Mesothelial cell of epicardium (in vitro differentiated cells): Measurements from ENCODE around the gene SLC1A7. TPM values are rescaled to one million over a fixed set of nuclear protein-coding genes. Genes with fewer than 3 reads are reported as not detected.

ENCODE experiments used
- DNase-seq, 2 experiments: peaks; one replicate each; pipeline ENCODE4 v3.0.0; 2021; ENCODE audit warnings: low spot score in 2 of 2; ENCODE audit not compliant: unreplicated experiment in 2 of 2
- H3K27ac Mint-ChIP-seq: 2 replicates; pipeline ENCODE4 v1.8.0; 2021; ENCODE audit warnings: mixed read lengths
- H3K27me3 Mint-ChIP-seq: 2 replicates; pipeline ENCODE4 v1.8.0; 2021; ENCODE audit warnings: low read depth, mixed read lengths
- H3K36me3 Mint-ChIP-seq: 2 replicates; pipeline ENCODE4 v1.8.0; 2021; ENCODE audit warnings: mixed read lengths
- H3K4me1 Mint-ChIP-seq: 2 replicates; pipeline ENCODE4 v1.8.0; 2021; ENCODE audit warnings: mixed read lengths
- H3K4me3 Mint-ChIP-seq: 2 replicates; pipeline ENCODE4 v1.8.0; 2021; ENCODE audit warnings: mild to moderate bottlenecking, moderate library complexity, mixed read lengths
- H3K9me3 Mint-ChIP-seq: 2 replicates; pipeline ENCODE4 v1.8.0; 2021; ENCODE audit warnings: mixed read lengths
- CTCF ChIP-seq: fragments of 200-600 bp; sonication (generic); IDR thresholded peaks from one replicate; pipeline ENCODE4 v1.5.0; 2021; ENCODE audit warnings: antibody characterized with exemption; ENCODE audit not compliant: unreplicated experiment
- total RNA-seq: library from RNA; stranded (reverse); gene quantifications from 3 replicates; pipeline ENCODE4 v1.2.1, GENCODE V29; 2021

The SLC1A7 gene
- total RNA-seq, 1 donor from 2014 or later = not detected

- Mint-ChIP-seq H3K27me3 (peaks cover 79% of the 10 kb centered on the region), H3K27ac (no peak overlapping the region), H3K9me3 (no peaks in the 10 kb centered on the region), H3K4me3 (peak overlapping the region; percentile 15), H3K36me3 (no peaks in the 10 kb centered on the region), H3K4me1 (peaks cover 11% of the 10 kb centered on the region)
- DNase-seq = no peak
- no peak for TF ChIP-seq CTCF
Measured at GRCh38 chr1:53060579-53060978, 81.9 kb downstream of the SLC1A7 start.

- no peaks in the 10 kb centered on the region for H3K9me3 Mint-ChIP-seq
- H3K27ac Mint-ChIP-seq = no peak overlapping the region
- no peak for TF ChIP-seq CTCF
- no peak overlapping the region for H3K4me3 Mint-ChIP-seq
- DNase-seq = no peak
- H3K36me3 Mint-ChIP-seq = peaks cover 20% of the 10 kb centered on the region
- peaks cover 46% of the 10 kb centered on the region for H3K27me3 Mint-ChIP-seq
- peaks cover 3% of the 10 kb centered on the region for H3K4me1 Mint-ChIP-seq
Measured at GRCh38 chr1:53057127-53057526, 85.3 kb downstream of the SLC1A7 start.

GRCh38 chr1:53051676-53052075, 90.8 kb downstream of the SLC1A7 start:
- no peak for TF ChIP-seq CTCF
- Mint-ChIP-seq H3K9me3 (no peaks in the 10 kb centered on the region), H3K4me3 (no peak overlapping the region), H3K4me1 (peaks cover 19% of the 10 kb centered on the region), H3K36me3 (peaks cover 28% of the 10 kb centered on the region), H3K27me3 (no peaks in the 10 kb centered on the region), H3K27ac (no peak overlapping the region)
- no peak for DNase-seq

GRCh38 chr1:53050310-53050709, 92.1 kb downstream of the SLC1A7 start:
- Mint-ChIP-seq H3K4me3 (no peak overlapping the region), H3K4me1 (peaks cover 29% of the 10 kb centered on the region), H3K27me3 (no peaks in the 10 kb centered on the region), H3K36me3 (peaks cover 28% of the 10 kb centered on the region), H3K9me3 (no peaks in the 10 kb centered on the region), H3K27ac (no peak overlapping the region)
- no peak for DNase-seq
- no peak for TF ChIP-seq CTCF

GRCh38 chr1:53049574-53049967, 92.9 kb downstream of the SLC1A7 start:
- TF ChIP-seq CTCF = no peak
- no peak overlapping the region for H3K4me3 Mint-ChIP-seq
- H3K4me1 Mint-ChIP-seq = peaks cover 29% of the 10 kb centered on the region
- no peaks in the 10 kb centered on the region for H3K9me3 Mint-ChIP-seq
- DNase-seq = no peak
- no peaks in the 10 kb centered on the region for H3K27me3 Mint-ChIP-seq
- no peak overlapping the region for H3K27ac Mint-ChIP-seq
- H3K36me3 Mint-ChIP-seq = peaks cover 27% of the 10 kb centered on the region

GRCh38 chr1:53048960-53049573, 93.4 kb downstream of the SLC1A7 start:
- DNase-seq = no peak
- Mint-ChIP-seq H3K4me1 (peaks cover 29% of the 10 kb centered on the region), H3K9me3 (no peaks in the 10 kb centered on the region), H3K36me3 (peaks cover 25% of the 10 kb centered on the region), H3K27me3 (no peaks in the 10 kb centered on the region), H3K4me3 (no peak overlapping the region), H3K27ac (no peak overlapping the region)
- TF ChIP-seq CTCF = no peak
